Neural progenitor cell (in vitro differentiated cells): ENCODE data around the gene TAGLN. TPM values are rescaled to one million over a fixed set of nuclear protein-coding genes. Genes with fewer than 3 reads are reported as not detected.
A peak's percentile ranks its signal among the peaks of the same experiment; 100 is the strongest.

Experiments
- DNase-seq: peaks from one replicate; pipeline ENCODE4 v3.0.0-alpha.2; 2016; ENCODE audit warnings: low spot score
- H2AFZ ChIP-seq: fragments of 200-600 bp; sonication (generic); replicated peaks from 2 replicates; pipeline ENCODE4 v1.6.1; 2016; ENCODE audit warnings: antibody characterized with exemption
- H3F3A ChIP-seq: fragments of 200-600 bp; sonication (generic); 2 replicates; pipeline ENCODE4 v1.6.1; 2016; ENCODE audit warnings: antibody characterized with exemption, low read depth
- H3K27ac ChIP-seq: fragments of 200-600 bp; sonication (generic); 2 replicates; pipeline ENCODE4 v1.5.1; 2016; ENCODE audit warnings: mild to moderate bottlenecking
- H3K27me3 ChIP-seq: fragments of 200-600 bp; sonication (generic); 2 replicates; pipeline ENCODE4 v1.6.1; 2016; ENCODE audit warnings: mild to moderate bottlenecking, moderate library complexity
- H3K36me3 ChIP-seq: fragments of 200-600 bp; sonication (generic); 2 replicates; pipeline ENCODE4 v1.5.1; 2016
- H3K4me1 ChIP-seq: fragments of 200-600 bp; sonication (generic); 2 replicates; pipeline ENCODE4 v1.6.1; 2016; ENCODE audit warnings: mixed run types
- H3K4me2 ChIP-seq: fragments of 200-600 bp; sonication (generic); 2 replicates; pipeline ENCODE4 v1.6.1; 2016
- H3K4me3 ChIP-seq: fragments of 200-600 bp; sonication (generic); 2 replicates; pipeline ENCODE4 v1.5.1; 2016
- H3K79me2 ChIP-seq: fragments of 200-600 bp; sonication (generic); 2 replicates; pipeline ENCODE4 v1.6.1; 2016; ENCODE audit warnings: low read depth
- H3K9ac ChIP-seq: fragments of 200-600 bp; sonication (generic); 2 replicates; pipeline ENCODE4 v1.6.1; 2016
- H3K9me3 ChIP-seq: fragments of 200-600 bp; sonication (generic); 2 replicates; pipeline ENCODE4 v1.5.1; 2016; ENCODE audit warnings: low read depth
- H4K20me1 ChIP-seq: fragments of 200-600 bp; sonication (generic); 2 replicates; pipeline ENCODE4 v1.6.1; 2016; ENCODE audit warnings: low read depth
- H3K27ac Mint-ChIP-seq: 3 replicates; pipeline ENCODE4 v1.8.0; 2021; ENCODE audit warnings: mixed read lengths
- H3K27me3 Mint-ChIP-seq: 2 replicates; pipeline ENCODE4 v1.8.0; 2022; ENCODE audit warnings: low read depth, mild to moderate bottlenecking, inconsistent platforms, moderate library complexity, mixed read lengths; ENCODE audit not compliant: insufficient read depth
- H3K36me3 Mint-ChIP-seq: 3 replicates; pipeline ENCODE4 v1.8.0; 2021; ENCODE audit warnings: mixed read lengths
- H3K4me1 Mint-ChIP-seq: 3 replicates; pipeline ENCODE4 v1.8.0; 2021; ENCODE audit warnings: mixed read lengths
- H3K4me3 Mint-ChIP-seq: 3 replicates; pipeline ENCODE4 v1.8.0; 2021; ENCODE audit warnings: mild to moderate bottlenecking, moderate library complexity, mixed read lengths
- H3K9me3 Mint-ChIP-seq: 3 replicates; pipeline ENCODE4 v1.8.0; 2020; ENCODE audit warnings: mixed read lengths
- EZH2 ChIP-seq: fragments of 200-600 bp; sonication (generic); IDR thresholded peaks from 2 replicates; pipeline ENCODE4 v1.6.1; 2017; ENCODE audit warnings: antibody characterized with exemption, mild to moderate bottlenecking, moderate library complexity
- EZH2phosphoT487 ChIP-seq: fragments of 200-600 bp; sonication (generic); IDR thresholded peaks from 2 replicates; pipeline ENCODE4 v1.6.1; 2017; ENCODE audit warnings: antibody characterized with exemption
- total RNA-seq: library from RNA; depleted of rRNA; stranded (reverse); fragments of >200 nt; gene quantifications from 2 replicates; pipeline ENCODE4 v1.2.3, GENCODE V29; 2015; ENCODE audit warnings: low replicate concordance
- TF ChIP-seq, protein P1 (sequence below): fragments of 200-600 bp; sonication (generic); IDR thresholded peaks from 2 replicates; pipeline ENCODE4 v1.5.1; 2017; ENCODE audit warnings: antibody characterized with exemption, mild to moderate bottlenecking

The TAGLN gene
- total RNA-seq, 1 donor from 2014 or later: 24.5 TPM

DNA sequence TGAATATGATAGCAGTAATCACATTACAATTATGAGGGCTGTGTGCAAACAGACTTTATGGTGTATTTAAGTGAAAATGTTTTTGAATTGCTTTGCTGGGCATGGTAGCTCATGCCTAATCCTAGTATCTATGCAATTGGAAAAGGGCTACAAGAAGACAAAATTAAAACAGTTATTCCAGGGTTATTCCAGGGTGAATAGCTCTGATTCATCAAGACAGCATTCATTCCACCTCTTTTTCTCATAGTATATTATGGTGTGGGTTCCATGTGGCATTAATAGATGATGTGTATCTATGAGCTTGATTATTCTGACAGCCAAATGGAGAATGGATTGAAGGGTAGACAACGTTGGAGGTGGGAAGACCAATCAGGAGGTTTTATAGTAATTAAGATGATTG is 32.7 kb upstream of the TAGLN start:
- Histone ChIP-seq H4K20me1 (peaks cover 54% of the 10 kb centered on the region), H3K36me3 (peaks cover 16% of the 10 kb centered on the region), H3K9ac (no peak overlapping the region), H3K4me1 (peaks cover 13% of the 10 kb centered on the region), H2AFZ (no peak overlapping the region), H3K4me2 (no peak overlapping the region), H3K27ac (no peak overlapping the region), H3F3A (peaks cover 26% of the 10 kb centered on the region), H3K79me2 (peaks cover 32% of the 10 kb centered on the region), H3K4me3 (no peak overlapping the region), H3K9me3 (no peaks in the 10 kb centered on the region), H3K27me3 (no peaks in the 10 kb centered on the region)
- TF ChIP-seq EZH2: no peak
- TF ChIP-seq, protein P1, sequence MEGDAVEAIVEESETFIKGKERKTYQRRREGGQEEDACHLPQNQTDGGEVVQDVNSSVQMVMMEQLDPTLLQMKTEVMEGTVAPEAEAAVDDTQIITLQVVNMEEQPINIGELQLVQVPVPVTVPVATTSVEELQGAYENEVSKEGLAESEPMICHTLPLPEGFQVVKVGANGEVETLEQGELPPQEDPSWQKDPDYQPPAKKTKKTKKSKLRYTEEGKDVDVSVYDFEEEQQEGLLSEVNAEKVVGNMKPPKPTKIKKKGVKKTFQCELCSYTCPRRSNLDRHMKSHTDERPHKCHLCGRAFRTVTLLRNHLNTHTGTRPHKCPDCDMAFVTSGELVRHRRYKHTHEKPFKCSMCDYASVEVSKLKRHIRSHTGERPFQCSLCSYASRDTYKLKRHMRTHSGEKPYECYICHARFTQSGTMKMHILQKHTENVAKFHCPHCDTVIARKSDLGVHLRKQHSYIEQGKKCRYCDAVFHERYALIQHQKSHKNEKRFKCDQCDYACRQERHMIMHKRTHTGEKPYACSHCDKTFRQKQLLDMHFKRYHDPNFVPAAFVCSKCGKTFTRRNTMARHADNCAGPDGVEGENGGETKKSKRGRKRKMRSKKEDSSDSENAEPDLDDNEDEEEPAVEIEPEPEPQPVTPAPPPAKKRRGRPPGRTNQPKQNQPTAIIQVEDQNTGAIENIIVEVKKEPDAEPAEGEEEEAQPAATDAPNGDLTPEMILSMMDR: no peak
- no peak for TF ChIP-seq EZH2phosphoT487
- Mint-ChIP-seq H3K4me1 (peaks cover 8% of the 10 kb centered on the region), H3K27ac (no peak overlapping the region), H3K4me3 (no peak overlapping the region), H3K27me3 (no peaks in the 10 kb centered on the region), H3K9me3 (no peaks in the 10 kb centered on the region), H3K36me3 (peaks cover 15% of the 10 kb centered on the region)
- no peak for DNase-seq

DNA sequence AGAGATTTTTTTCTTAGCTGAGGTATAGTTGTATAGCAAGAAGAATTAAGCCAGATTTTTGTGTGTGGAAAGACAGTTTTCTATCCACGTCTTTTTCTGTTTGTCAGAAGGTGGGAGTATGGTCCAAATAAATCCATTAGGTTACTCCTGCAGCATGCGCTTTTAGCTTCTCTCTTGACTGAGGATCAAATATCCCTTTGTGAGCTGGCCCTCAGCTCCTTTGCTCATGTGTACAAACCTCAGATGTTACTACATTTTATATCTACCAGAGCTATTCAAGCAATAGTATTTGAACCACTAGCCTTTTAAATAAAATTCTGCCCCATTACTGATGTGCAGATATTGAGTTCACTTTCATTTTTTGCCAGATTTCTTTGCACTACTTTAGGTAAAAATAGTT is 29.4 kb upstream of the TAGLN start:
- Mint-ChIP-seq H3K4me3 (no peak overlapping the region), H3K9me3 (no peaks in the 10 kb centered on the region), H3K4me1 (peaks cover 14% of the 10 kb centered on the region), H3K27me3 (no peaks in the 10 kb centered on the region), H3K36me3 (peaks cover 10% of the 10 kb centered on the region), H3K27ac (no peak overlapping the region)
- DNase-seq: no peak
- H3K27me3 ChIP-seq: no peaks in the 10 kb centered on the region
- H3K4me1 ChIP-seq: peaks cover 35% of the 10 kb centered on the region
- H4K20me1 ChIP-seq: peaks cover 60% of the 10 kb centered on the region
- no peak overlapping the region for H3K4me3 ChIP-seq
- TF ChIP-seq EZH2 (no peak), EZH2phosphoT487 (no peak)
- TF ChIP-seq, protein P1: no peak
- H3K27ac ChIP-seq: peak overlapping the region; percentile 8
- peaks cover 8% of the 10 kb centered on the region for H3K36me3 ChIP-seq
- H3K79me2 ChIP-seq: peaks cover 14% of the 10 kb centered on the region
- no peak overlapping the region for H3K4me2 ChIP-seq
- no peaks in the 10 kb centered on the region for H3K9me3 ChIP-seq
- H3K9ac ChIP-seq: no peak overlapping the region
- no peak overlapping the region for H2AFZ ChIP-seq
- H3F3A ChIP-seq: peaks cover 42% of the 10 kb centered on the region

DNA sequence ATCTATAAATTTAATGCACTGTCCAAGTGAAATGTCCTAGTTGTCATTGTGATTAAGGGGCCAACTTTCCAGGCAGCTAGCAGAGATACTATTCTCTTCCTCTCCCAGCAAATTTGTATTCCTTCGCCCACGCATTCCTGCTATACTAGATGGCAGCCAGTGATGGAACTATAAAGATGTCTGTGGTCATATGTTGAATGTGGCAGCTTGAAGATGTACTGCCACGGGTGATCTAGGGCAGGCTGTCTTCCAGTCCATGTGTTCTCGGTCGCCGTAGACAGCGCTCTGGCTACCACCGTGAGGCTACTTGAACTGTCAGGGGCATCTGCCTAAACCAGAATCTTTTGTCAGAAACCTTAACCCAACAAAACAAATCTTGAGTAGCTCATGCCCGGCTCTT is 29.0 kb upstream of the TAGLN start:
- TF ChIP-seq EZH2 (no peak), EZH2phosphoT487 (no peak)
- Histone ChIP-seq H3K9ac (no peak overlapping the region), H3K36me3 (peaks cover 8% of the 10 kb centered on the region), H3K79me2 (peaks cover 11% of the 10 kb centered on the region), H3F3A (peaks cover 47% of the 10 kb centered on the region), H3K4me2 (no peak overlapping the region), H3K27me3 (no peaks in the 10 kb centered on the region), H4K20me1 (peaks cover 60% of the 10 kb centered on the region), H3K27ac (peak overlapping the region; percentile 85), H2AFZ (no peak overlapping the region), H3K4me1 (peaks cover 35% of the 10 kb centered on the region), H3K9me3 (no peaks in the 10 kb centered on the region), H3K4me3 (no peak overlapping the region)
- Mint-ChIP-seq H3K27me3 (peaks cover 2% of the 10 kb centered on the region), H3K36me3 (peaks cover 9% of the 10 kb centered on the region), H3K27ac (no peak overlapping the region), H3K4me3 (no peak overlapping the region), H3K9me3 (no peaks in the 10 kb centered on the region), H3K4me1 (peaks cover 16% of the 10 kb centered on the region)
- no peak for DNase-seq

DNA sequence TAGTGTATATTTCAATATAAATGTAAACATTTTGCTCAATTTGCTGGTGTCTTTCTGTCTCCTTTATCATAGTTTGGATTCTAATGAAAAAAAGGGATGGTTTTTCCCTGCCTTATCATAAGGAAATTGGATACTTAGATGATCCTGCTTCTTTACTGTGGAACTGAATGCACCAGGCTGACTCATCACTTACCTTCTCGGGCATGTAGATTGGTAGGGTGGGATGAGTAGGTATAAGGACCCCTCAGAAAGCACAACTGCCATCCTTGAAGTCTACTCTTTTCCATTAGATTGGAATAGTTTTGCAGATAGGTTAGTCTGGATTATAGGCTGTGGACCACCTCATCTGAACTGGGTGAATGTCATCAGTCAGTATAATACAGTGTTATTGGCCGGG is 28.2 kb upstream of the TAGLN start:
- Mint-ChIP-seq H3K4me1 (peaks cover 17% of the 10 kb centered on the region), H3K4me3 (no peak overlapping the region), H3K9me3 (no peaks in the 10 kb centered on the region), H3K36me3 (peaks cover 5% of the 10 kb centered on the region), H3K27me3 (peaks cover 5% of the 10 kb centered on the region), H3K27ac (peak overlapping the region; percentile 21)
- Histone ChIP-seq H3K9me3 (no peaks in the 10 kb centered on the region), H3K27ac (peak overlapping the region; percentile 85), H3K4me1 (peaks cover 35% of the 10 kb centered on the region), H3K4me2 (no peak overlapping the region), H3K4me3 (no peak overlapping the region), H3K27me3 (no peaks in the 10 kb centered on the region), H3K36me3 (peaks cover 8% of the 10 kb centered on the region), H2AFZ (no peak overlapping the region), H4K20me1 (peaks cover 58% of the 10 kb centered on the region), H3K79me2 (peaks cover 9% of the 10 kb centered on the region), H3K9ac (no peak overlapping the region), H3F3A (peaks cover 48% of the 10 kb centered on the region)
- TF ChIP-seq EZH2phosphoT487 (no peak), EZH2 (no peak)
- TF ChIP-seq, protein P1: no peak
- DNase-seq: no peak
